GM18498 (cell line): ENCODE measurements around the gene ZNF700.
"Not testable (repeated sequence)": the region's sequence is repeated elsewhere in the genome, so short reads cannot be mapped to it uniquely, and the experiment has no call there.

Source experiments
- ATAC-seq: cut with Tn5 transposase; IDR thresholded peaks from one replicate; pipeline ENCODE4 v1.9.1; 2021; ENCODE audit warnings: mild to moderate bottlenecking, moderate library complexity; ENCODE audit not compliant: unreplicated experiment

ZNF700 gene

GRCh38 chr19:11938383-11938782 is 13.5 kb downstream of the ZNF700 start:
- ATAC-seq, result not testable (repeated sequence)

GRCh38 chr19:11941361-11941887 is 16.5 kb downstream of the ZNF700 start:
- ATAC-seq, result not testable (repeated sequence)

GRCh38 chr19:11942008-11942842 is 17.3 kb downstream of the ZNF700 start:
- ATAC-seq, result no peak

GRCh38 chr19:11942843-11943108 is 17.9 kb downstream of the ZNF700 start:
- ATAC-seq, result no peak

GRCh38 chr19:11944656-11945055 is 19.7 kb downstream of the ZNF700 start:
- no peak for ATAC-seq

GRCh38 chr19:11948646-11949045 is 23.7 kb downstream of the ZNF700 start:
- no peak for ATAC-seq

GRCh38 chr19:11949201-11949600 is 24.3 kb downstream of the ZNF700 start:
- no peak for ATAC-seq

GRCh38 chr19:11949614-11950080 is 24.7 kb downstream of the ZNF700 start:
- not testable (repeated sequence) for ATAC-seq

GRCh38 chr19:11950312-11950711 is 25.4 kb downstream of the ZNF700 start:
- ATAC-seq, result no peak

GRCh38 chr19:11963566-11964355 is 38.9 kb downstream of the ZNF700 start:
- ATAC-seq, result no peak

GRCh38 chr19:11964496-11964857 is 39.6 kb downstream of the ZNF700 start:
- ATAC-seq, result no peak

- ATAC-seq, result peak; percentile 92
Measured at GRCh38 chr19:11964858-11965645, 40.1 kb downstream of the ZNF700 start, which contains the start of gene ZNF763. TSS of gene ZNF763 (plus strand) at chr19:11965040. CDS start at chr19:11965209, 169 bp downstream.

- no peak for ATAC-seq
Measured at GRCh38 chr19:11970174-11970573, 45.3 kb downstream of the ZNF700 start.

- no peak for ATAC-seq
Measured at GRCh38 chr19:11971041-11971440, 46.1 kb downstream of the ZNF700 start.

- no peak for ATAC-seq
Measured at GRCh38 chr19:11973019-11973810, 48.3 kb downstream of the ZNF700 start.

GRCh38 chr19:11978492-11979100 is 53.7 kb downstream of the ZNF700 start:
- no peak for ATAC-seq

- no peak for ATAC-seq
Measured at GRCh38 chr19:11979527-11979926, 54.6 kb downstream of the ZNF700 start.

GRCh38 chr19:11982526-11982925 is 57.6 kb downstream of the ZNF700 start:
- ATAC-seq, result no peak

- no peak for ATAC-seq
Measured at GRCh38 chr19:11984986-11985385, 60.1 kb downstream of the ZNF700 start.

- ATAC-seq, result no peak
Measured at GRCh38 chr19:11986754-11987153, 61.8 kb downstream of the ZNF700 start.
